ENCODE results near the gene MYH14.
A peak's percentile ranks its signal among the peaks of the same experiment; 100 is the strongest.

Gene MYH14

DNA sequence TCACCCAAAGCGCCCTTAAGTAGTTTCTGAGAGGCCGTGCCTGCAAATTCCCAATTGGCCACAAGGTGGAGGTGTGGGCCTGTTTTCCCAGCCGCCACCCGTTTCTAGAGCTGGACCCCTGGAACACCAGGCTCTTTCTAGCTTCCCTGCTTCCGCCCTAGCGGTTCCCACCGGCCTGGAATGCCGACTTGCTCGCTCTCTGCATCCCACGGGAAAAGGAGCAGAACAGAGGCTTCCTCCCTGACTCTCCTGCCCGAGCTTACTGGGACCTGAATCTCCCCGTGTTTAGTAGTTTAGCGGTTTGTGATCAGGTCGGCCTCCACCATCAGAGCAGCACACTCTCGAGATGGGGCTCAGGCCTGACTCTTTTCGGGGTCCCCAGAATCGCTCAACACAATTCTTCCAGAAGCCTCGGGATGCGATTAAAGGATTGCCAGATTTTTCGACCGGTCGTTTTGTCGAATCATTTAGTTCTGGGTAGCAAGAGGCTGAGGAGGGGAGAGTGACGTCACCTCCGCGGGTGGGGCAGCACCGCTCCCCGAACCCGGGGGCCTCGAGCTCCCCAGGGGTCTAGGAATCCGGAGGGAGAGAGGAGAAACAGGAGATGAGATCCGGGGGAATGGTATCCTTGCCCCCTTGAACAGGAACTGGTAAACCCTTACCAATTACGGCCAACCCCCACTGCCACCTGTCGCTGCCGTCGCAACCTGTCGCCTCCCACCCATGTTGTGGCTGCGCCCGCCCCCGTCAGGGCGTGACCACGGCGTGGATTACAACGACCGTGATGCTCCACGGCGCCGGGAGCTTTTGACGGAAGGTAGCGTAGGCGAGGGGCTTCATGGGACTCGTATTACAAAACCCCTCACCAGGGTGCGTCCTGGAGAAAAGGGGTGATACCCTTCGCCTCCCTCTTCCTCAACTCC lies 154.0 kb downstream of the MYH14 start:
- Histone ChIP-seq H3K9me3 (ENCODE audit: control insufficient read depth, insufficient read depth, low read length) (peaks cover 3% of the 10 kb centered on the region; the same call in 1 of the 2 replicates), H3K4me1 (ENCODE audit: control insufficient read depth, low read length) (peaks cover 59% of the 10 kb centered on the region), H3K36me3 (ENCODE audit: control insufficient read depth, low read length) (peaks cover 12% of the 10 kb centered on the region; the same call in 1 of the 2 replicates), H3K79me2 (ENCODE audit: control insufficient read depth, low read length) (peaks cover 19% of the 10 kb centered on the region), H3K4me3 (ENCODE audit: low read length) (peak overlapping the region; percentile 91), H3K27ac (ENCODE audit: low read depth, low read length) (peak overlapping the region; percentile 86), H4K20me1 (ENCODE audit: control insufficient read depth, insufficient read depth, low read depth, low read length) (no peaks in the 10 kb centered on the region), H3K9me2 (replicated peaks; ENCODE audit: control insufficient read depth, low read length) (no peaks in the 10 kb centered on the region), H3K4me2 (ENCODE audit: low read length) (peak overlapping the region; percentile 99), H3F3A (ENCODE audit: control insufficient read depth, insufficient read depth) (peaks cover 6% of the 10 kb centered on the region), H3K27me3 (ENCODE audit: control insufficient read depth, low read length) (no peaks in the 10 kb centered on the region)
- TF ChIP-seq, protein P1, sequence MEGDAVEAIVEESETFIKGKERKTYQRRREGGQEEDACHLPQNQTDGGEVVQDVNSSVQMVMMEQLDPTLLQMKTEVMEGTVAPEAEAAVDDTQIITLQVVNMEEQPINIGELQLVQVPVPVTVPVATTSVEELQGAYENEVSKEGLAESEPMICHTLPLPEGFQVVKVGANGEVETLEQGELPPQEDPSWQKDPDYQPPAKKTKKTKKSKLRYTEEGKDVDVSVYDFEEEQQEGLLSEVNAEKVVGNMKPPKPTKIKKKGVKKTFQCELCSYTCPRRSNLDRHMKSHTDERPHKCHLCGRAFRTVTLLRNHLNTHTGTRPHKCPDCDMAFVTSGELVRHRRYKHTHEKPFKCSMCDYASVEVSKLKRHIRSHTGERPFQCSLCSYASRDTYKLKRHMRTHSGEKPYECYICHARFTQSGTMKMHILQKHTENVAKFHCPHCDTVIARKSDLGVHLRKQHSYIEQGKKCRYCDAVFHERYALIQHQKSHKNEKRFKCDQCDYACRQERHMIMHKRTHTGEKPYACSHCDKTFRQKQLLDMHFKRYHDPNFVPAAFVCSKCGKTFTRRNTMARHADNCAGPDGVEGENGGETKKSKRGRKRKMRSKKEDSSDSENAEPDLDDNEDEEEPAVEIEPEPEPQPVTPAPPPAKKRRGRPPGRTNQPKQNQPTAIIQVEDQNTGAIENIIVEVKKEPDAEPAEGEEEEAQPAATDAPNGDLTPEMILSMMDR (IDR thresholded peaks at IDR 0.05; ENCODE audit: low read depth, low read length, poor library complexity, severe bottlenecking) = peak; percentile 89
- no peak for TF ChIP-seq EZH2phosphoT487 (IDR thresholded peaks at IDR 0.05; ENCODE audit: borderline replicate concordance, low read length)

DNA sequence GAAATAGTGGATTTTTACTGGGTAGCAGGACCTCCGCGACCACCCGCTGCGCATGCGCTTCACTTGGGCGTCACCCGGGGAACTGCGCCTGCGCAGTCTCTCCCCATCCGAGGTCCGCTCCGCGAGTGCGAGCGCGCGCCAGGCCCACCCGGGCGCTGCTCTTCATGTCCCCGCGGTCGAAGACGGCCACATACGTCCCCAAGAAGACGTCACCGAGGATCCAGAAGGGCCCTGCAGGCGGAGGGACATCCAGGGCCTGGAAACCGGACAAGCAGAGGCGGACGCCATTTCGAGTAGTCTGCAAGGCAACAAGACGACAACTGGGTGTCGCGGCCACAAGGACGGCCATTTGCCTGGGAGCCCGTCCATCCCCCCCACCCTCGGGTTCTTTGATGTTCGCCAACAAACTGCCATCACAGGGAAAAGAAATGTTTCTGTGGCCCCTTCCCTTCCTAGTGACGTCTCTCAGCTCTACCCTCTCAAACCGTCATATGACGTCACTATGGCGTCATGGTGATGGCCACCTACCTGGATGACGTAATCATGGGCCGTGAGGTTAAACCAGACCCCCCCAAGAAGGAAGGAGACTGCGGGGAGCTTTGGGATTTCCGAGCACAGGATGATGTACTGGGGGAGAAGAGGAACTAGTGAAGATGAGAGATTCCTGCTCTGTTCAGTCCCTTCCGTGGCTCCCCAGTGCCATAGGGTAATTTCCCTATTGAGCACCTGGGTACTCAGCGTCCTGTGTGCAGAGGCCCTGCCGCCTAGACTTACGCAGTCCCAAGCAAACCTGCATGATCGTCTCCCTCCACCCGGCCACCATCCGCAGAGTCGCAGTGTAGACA lies 155.3 kb downstream of the MYH14 start:
- Histone ChIP-seq H3K27ac (ENCODE audit: low read depth, low read length) (peak overlapping the region; percentile 86), H4K20me1 (ENCODE audit: control insufficient read depth, insufficient read depth, low read depth, low read length) (no peaks in the 10 kb centered on the region), H3K9me3 (ENCODE audit: control insufficient read depth, insufficient read depth, low read length) (peaks cover 3% of the 10 kb centered on the region; the same call in 1 of the 2 replicates), H3K79me2 (ENCODE audit: control insufficient read depth, low read length) (peaks cover 19% of the 10 kb centered on the region), H3K4me2 (ENCODE audit: low read length) (peak overlapping the region; percentile 99), H3K4me1 (ENCODE audit: control insufficient read depth, low read length) (peaks cover 70% of the 10 kb centered on the region), H3K27me3 (ENCODE audit: control insufficient read depth, low read length) (no peaks in the 10 kb centered on the region), H3K4me3 (ENCODE audit: low read length) (peak overlapping the region; percentile 91), H3K9me2 (replicated peaks; ENCODE audit: control insufficient read depth, low read length) (no peaks in the 10 kb centered on the region), H3K36me3 (ENCODE audit: control insufficient read depth, low read length) (peaks cover 12% of the 10 kb centered on the region; the same call in 1 of the 2 replicates), H3F3A (ENCODE audit: control insufficient read depth, insufficient read depth) (peaks cover 7% of the 10 kb centered on the region)
- TF ChIP-seq EZH2phosphoT487 (IDR thresholded peaks at IDR 0.05; ENCODE audit: borderline replicate concordance, low read length) = no peak
- TF ChIP-seq, protein P1 (IDR thresholded peaks at IDR 0.05; ENCODE audit: low read depth, low read length, poor library complexity, severe bottlenecking) = no peak

DNA sequence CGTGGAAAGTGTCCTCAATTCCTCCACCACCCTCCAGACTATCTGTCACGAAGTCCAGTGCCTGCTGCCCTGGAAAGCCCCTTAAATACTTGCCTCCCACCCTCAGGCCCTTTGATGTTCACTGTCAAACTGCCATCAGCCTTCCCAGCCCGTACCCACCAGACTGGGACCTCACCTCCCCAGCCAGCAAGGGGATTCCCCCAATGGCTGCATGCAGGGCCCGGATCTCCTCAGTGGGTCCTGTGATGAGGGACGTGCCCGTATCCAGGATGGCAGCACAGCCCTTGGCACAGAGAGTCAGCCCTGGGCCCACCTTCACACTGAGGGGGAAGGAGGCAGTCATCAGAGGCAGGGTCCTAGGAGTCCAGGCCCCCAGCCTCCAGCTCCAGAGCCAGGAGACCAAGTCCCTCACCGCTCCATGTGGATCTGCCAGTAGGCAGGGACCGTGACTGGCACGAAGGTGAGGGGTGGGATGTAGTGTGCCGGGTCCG lies 156.0 kb downstream of the MYH14 start:
- Histone ChIP-seq H3K4me2 (ENCODE audit: low read length) (peak overlapping the region; percentile 99), H3K27me3 (ENCODE audit: control insufficient read depth, low read length) (no peaks in the 10 kb centered on the region), H3F3A (ENCODE audit: control insufficient read depth, insufficient read depth) (peaks cover 7% of the 10 kb centered on the region), H3K4me1 (ENCODE audit: control insufficient read depth, low read length) (peaks cover 72% of the 10 kb centered on the region), H3K79me2 (ENCODE audit: control insufficient read depth, low read length) (peaks cover 19% of the 10 kb centered on the region), H4K20me1 (ENCODE audit: control insufficient read depth, insufficient read depth, low read depth, low read length) (no peaks in the 10 kb centered on the region), H3K36me3 (ENCODE audit: control insufficient read depth, low read length) (peaks cover 12% of the 10 kb centered on the region; the same call in 1 of the 2 replicates), H3K9me2 (replicated peaks; ENCODE audit: control insufficient read depth, low read length) (no peaks in the 10 kb centered on the region), H3K4me3 (ENCODE audit: low read length) (peak overlapping the region; percentile 91), H3K27ac (ENCODE audit: low read depth, low read length) (no peak overlapping the region), H3K9me3 (ENCODE audit: control insufficient read depth, insufficient read depth, low read length) (peaks cover 3% of the 10 kb centered on the region; the same call in 1 of the 2 replicates)
- TF ChIP-seq, protein P1 (IDR thresholded peaks at IDR 0.05; ENCODE audit: low read depth, low read length, poor library complexity, severe bottlenecking) = no peak
- TF ChIP-seq EZH2phosphoT487 (IDR thresholded peaks at IDR 0.05; ENCODE audit: borderline replicate concordance, low read length) = no peak

All from DOHH2 (cell line).